Ovary (tissue), 3 donors: ENCODE results near the gene ATP9A.

Experiments used
- EP300 ChIP-seq: sonication (generic); formaldehyde crosslinking; IDR thresholded peaks from one replicate; pipeline ENCODE4 v1.6.1; 2017; ENCODE audit warnings: antibody characterized with exemption
- POLR2A ChIP-seq: fragments of 450-650 bp; IDR thresholded peaks from one replicate; pipeline ENCODE4 v1.6.1; 2017; ENCODE audit warnings: antibody characterized with exemption, mild to moderate bottlenecking, moderate library complexity
- TF ChIP-seq, protein P1 (sequence below), 3 donors: fragments of 450-650 bp in 2 of 3; fragments of 200-600 bp in 1 of 3; IDR thresholded peaks; one replicate each; pipeline versions ENCODE4 v1.5.1 to v1.8.0; 2016 to 2022; ENCODE audit warnings: antibody characterized with exemption in 3 of 3, mild to moderate bottlenecking in 1 of 3
- donor health status: DM: no; HTN: no; CAD: no.

DNA sequence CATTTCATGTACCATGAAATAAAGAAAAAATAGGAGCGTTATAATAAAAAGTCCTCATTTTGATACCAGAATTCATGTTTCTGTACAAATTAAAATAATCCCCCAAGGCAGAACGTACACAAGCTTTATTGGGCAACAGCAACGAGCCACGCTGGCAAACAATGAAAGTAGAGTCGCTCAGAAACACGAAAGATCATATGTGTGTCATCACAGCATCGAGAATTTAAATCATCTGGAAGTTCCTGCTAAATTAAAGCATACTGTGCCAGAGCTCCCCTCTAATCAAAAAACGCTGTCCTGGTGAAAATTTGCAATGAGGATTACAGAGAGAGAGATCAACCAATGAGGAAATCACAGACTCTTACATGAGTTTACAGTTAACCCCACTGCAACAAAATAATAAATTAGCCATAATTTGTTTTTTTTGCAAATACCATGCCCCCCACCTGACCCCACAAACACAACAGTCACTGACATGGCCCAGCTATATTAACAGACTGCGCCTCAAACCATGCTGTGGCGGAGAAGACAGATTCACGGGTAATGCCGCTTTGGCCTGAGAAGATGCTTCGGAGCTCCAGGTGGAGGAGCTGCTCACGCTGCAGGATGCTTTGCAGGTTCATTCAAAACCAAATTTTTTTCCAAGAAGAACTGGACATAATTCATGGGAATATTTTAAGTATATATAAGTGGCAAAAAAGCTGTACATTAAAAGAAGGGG is 171.4 kb downstream of the ATP9A start:
- TF ChIP-seq POLR2A (no peak), EP300 (no peak)
- TF ChIP-seq, protein P1, sequence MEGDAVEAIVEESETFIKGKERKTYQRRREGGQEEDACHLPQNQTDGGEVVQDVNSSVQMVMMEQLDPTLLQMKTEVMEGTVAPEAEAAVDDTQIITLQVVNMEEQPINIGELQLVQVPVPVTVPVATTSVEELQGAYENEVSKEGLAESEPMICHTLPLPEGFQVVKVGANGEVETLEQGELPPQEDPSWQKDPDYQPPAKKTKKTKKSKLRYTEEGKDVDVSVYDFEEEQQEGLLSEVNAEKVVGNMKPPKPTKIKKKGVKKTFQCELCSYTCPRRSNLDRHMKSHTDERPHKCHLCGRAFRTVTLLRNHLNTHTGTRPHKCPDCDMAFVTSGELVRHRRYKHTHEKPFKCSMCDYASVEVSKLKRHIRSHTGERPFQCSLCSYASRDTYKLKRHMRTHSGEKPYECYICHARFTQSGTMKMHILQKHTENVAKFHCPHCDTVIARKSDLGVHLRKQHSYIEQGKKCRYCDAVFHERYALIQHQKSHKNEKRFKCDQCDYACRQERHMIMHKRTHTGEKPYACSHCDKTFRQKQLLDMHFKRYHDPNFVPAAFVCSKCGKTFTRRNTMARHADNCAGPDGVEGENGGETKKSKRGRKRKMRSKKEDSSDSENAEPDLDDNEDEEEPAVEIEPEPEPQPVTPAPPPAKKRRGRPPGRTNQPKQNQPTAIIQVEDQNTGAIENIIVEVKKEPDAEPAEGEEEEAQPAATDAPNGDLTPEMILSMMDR (IDR thresholded peaks at IDR 0.05), result no peak
